Activated T-cell treated with anti-CD3 and anti-CD28 coated beads for 24 hours (primary cell): ENCODE results near the gene DOK7.

Source experiments
- DNase-seq: peaks from one replicate; pipeline ENCODE4 v3.0.0-alpha.2; 2020; ENCODE audit warnings: low read depth

Gene DOK7

DNA sequence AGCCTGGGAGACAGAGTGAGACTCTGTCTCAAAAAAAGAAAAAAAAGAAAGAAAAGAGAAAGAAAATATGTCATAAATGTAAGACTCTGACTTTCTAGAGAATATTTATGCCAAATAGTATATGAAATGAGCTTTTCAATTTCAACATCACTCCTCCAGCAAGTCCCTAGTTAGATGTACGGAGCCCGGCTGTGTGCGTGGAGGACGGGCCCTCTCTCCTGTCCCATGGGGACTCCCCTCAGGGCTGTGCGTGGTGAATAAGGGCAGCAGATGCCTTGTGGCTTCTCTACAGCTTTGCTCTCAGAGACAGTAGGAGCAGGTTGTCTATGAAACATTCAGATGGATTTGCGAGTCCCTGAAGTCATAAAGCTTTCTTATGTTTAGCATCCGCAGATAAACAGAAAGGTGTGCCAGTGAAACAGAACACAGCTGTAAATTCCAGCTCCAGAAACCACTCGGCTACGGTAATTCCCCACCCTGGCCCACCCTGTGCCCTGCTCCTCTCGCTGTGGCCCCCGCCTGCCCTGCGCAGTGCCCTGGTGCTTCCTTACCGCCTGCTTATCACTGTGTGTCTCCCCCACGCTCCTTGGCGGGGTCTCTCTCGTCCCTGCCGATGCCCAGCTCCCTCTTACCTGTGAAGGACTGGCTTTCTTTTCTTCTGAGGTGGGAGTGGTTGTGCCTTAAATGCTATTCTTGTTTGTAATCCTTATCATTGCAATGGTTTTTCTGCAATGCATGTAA lies 35.2 kb upstream of the DOK7 start:
- no peak for DNase-seq

DNA sequence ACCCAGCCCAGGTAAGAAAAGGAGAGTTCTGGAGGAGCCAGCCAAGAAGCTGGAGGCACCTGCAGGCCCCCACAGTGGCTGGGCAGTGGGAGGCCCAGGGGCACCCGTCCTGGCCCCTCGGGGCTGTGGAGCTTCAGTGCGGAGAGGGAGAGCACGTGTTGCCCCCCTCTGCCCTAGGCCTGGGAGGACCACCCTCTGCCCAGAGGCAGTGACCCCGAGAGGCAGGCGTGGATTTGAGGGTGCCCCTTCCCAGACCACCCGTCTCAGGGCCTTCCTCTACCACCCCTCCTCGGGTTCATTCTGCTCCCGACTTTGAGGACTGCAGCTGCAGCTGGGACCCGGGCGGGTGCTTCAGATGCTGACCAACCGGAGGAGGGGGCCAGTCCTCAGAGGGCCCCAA lies 33.5 kb upstream of the DOK7 start:
- DNase-seq = no peak

DNA sequence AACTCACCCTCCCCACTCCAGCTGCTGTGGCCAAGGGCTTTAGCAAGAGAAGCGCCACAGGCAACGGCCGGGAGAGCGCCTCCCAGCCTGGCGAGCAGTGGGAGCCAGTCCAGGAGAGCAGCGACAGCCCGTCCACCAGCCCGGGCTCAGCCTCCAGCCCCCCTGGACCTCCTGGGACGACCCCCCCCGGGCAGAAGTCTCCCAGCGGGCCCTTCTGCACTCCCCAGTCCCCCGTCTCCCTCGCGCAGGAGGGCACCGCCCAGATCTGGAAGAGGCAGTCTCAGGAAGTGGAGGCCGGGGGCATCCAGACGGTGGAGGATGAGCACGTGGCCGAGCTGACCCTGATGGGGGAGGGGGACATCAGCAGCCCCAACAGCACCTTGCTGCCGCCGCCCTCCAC lies 32.6 kb upstream of the DOK7 start:
- no peak for DNase-seq

DNA sequence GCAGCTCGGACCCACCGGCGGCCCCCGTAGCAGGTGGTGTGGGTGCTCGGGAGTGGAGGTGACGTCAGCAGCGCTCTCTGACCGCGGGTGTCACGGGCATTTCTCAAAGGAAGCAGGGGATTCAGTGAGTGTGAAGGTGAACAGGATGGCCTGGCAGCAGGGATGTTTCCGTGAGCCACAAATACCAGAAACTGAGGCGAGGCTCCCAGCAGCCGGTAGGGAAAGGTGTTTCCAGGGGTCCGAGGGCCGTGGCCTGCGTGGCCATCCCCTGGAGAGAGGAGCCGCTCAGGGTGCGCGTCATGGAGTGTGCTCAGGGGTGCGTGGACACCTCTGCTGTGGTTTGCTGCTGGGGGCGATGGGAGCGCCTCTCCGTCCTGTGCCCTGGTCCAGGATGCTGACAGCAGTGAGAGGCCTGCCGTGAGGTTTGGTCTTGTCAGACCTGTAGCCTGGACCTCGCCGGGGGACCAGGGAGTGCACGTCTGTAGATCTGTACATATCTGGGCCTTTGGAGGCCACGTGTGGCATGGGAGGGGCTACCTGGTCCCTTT lies 31.6 kb upstream of the DOK7 start:
- no peak for DNase-seq

DNA sequence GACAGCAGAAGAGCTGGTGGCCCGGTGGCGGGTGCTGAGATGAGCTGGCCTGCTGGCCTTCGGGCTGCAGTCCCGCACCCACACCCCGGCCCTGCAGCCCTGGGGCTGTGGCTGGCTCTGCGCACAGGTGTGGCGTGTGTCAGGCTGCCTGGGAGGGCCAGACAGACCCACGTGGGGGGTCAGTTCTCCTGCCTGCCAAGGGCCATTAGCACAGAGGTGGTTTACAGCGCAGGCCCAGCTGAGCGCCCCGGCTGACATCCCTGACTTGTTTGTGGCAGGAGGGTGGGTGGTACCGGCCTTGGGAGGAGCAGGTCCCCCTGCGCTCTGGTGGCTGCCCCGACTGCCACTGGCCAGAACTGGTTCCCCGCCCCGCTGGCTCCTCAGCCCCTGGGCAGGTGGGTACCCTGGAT lies 30.7 kb upstream of the DOK7 start:
- no peak for DNase-seq

DNA sequence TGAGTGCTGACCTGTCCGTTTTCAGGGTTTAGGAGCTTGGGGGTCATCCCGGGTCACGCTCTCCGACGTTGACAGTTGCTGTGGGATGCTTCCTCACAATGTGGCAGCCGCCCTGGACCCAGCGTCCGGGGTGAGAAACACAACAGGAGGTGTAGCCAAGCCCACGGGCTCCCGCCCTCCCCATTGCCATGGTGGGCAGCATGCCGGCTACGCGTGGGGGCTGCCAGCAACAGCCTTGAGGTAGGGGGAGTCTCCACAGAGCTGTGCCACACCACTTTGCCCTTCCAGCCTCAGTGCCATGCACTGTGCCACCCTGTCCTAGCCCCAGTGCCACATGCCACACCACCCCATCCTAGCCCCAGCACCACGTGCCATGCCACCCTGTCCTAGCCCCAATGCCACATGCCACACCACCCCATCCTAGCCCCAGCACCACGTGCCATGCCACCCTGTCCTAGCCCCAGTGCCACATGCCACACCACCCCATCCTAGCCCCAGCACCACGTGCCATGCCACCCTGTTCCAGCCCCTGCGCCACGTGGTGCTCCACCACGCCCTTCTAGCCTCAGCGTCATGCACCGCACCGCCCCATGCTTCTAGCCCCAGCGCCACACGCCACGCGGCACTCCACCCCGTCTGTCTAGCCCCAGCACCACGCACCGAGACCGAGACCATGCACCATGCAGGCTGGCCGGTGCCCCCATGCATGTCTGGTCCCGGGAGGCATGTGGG lies 29.8 kb upstream of the DOK7 start:
- no peak for DNase-seq

DNA sequence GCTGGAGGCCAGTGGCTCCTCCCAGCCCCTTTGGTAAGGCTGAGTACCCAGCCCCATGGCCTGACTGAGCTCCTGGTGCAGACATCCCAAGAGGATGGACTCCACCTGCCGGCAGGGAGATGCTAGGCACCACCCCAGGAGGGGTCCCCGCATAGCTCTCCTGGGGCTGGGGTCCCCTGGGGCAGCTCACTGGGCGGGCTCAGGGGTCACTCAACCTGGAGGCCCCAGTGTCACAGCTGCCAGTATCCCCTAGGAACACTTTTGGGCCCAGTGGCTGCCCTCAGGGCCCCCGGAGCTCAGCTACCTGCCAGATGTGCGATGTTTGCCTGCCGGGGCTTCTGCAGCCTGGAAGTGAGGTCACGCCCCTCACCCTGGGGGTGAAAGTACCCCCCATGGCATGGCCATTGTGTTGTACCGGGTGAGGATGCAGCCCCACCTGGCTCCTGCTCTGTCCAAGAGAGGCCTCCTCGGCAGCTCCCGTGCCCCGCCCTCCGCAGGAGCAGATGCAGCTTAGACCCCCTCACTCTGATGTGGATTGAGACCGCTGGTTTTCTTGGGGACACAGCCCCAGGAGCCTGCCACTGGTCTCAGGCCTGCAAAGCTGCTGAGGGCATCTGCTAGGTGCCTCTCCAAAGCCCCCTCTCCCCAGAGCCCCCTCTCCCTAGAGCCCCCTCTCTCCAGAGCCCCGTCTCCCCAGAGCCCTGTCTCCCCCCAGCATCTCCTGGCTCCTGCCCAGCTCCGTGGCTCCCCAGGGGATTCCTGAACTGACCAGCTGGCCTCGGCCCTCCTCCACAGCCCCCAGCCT lies 28.0 kb upstream of the DOK7 start:
- no peak for DNase-seq

DNA sequence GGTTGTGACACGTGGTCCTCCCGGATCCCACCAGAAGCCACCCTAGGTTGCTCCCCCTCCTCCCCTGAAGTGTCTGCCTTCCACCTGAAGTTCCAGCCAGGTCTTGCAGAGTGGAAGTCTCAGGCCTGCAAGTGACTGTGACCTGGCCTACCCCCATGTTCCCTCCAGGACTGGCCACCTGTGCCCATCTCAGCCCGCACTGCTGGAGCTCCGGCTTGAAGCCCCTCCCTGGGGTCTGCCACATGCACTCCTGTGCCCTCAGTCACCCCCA lies 27.5 kb upstream of the DOK7 start:
- DNase-seq = no peak

DNA sequence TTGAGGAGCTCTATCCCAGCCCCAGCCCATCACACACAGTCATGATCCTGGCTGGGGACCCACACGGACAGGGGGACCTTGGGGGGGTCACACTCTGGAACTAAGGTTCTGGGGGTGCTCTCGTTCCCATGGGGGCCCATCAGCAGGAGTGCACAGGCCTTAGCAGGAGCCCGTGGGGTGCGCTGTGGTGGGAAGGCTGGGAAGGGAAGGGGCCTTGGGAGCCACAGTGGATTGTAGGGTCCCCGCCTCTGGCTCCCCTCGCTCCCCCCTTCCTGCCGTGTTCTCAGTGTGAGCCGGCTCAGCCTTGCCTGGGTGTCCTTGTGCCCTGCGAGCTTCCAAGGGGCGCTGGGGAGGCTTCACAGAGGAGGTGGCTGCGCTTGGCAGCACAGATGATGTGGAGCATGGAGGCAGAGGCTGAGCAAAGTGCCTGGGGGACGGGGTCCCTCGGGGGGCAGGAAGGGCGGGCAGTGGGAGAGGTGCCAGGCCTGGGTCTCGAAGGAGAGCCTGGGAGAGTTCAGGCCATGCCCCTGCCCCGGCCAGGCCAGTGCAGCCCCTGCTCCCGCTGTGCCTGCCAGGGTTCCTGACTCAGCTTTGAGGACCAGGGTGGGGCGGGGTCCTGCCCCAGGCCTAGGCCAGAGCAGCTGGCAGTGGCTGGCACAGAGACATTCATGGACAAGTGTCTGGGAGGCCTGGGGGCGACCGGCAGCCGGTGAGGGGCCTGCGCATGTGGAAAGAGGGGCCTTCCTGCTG lies 26.9 kb upstream of the DOK7 start:
- DNase-seq = no peak

DNA sequence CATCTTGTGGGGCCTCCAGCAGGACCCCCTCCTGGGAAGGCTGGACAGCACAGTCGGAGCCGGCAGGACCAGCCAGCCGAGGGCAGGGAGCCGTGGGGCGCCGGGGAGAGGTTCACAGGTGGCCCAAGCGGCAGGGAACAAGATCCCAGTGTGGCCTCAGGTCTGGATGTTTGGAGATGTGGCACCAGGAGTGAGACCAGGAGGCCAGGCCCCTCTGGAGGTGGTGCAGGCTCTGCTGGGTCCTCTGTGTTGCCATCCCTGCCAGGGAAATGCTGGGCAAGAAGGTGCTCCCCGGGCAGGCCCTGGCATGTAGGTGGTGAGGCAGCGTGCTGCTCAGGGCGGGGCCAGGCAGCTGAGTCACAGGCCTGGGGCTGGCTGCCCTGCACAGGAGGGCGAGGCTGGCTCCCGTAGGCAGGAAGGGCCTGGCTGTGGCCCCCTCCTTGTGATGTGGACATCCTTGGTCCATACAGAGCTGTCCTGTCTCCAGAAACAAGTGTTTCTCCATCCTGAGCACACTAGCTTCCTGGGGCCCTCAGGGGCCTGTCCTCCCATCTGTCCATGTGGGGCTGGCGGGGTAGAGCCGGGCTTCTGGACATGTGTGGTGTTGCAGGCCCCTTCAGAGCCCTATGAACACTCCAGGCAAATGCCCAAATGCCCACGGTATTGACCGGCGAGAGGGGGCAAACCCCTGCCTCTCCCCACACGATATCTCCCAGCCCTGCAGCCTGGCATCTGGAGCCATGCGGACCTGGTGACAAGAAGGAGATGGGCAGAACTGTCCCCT lies 26.1 kb upstream of the DOK7 start:
- DNase-seq = no peak

DNA sequence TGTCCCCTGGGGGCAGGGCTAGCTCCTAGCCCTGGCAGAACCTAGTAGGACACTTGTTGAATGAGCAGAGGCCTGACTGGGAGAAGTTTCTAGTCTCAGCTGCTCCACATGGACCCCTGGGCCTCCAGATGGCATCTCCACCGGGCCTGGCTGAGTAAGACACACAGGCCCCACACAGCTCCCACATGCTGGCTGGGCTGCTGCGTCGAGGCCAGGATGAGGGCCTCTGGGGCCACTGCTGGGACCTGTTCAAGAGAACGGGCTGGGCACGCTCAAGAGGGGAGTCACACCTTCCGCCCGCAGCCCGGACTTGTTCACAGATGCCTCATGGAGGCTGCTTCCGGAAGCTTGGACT lies 25.5 kb upstream of the DOK7 start:
- no peak for DNase-seq

DNA sequence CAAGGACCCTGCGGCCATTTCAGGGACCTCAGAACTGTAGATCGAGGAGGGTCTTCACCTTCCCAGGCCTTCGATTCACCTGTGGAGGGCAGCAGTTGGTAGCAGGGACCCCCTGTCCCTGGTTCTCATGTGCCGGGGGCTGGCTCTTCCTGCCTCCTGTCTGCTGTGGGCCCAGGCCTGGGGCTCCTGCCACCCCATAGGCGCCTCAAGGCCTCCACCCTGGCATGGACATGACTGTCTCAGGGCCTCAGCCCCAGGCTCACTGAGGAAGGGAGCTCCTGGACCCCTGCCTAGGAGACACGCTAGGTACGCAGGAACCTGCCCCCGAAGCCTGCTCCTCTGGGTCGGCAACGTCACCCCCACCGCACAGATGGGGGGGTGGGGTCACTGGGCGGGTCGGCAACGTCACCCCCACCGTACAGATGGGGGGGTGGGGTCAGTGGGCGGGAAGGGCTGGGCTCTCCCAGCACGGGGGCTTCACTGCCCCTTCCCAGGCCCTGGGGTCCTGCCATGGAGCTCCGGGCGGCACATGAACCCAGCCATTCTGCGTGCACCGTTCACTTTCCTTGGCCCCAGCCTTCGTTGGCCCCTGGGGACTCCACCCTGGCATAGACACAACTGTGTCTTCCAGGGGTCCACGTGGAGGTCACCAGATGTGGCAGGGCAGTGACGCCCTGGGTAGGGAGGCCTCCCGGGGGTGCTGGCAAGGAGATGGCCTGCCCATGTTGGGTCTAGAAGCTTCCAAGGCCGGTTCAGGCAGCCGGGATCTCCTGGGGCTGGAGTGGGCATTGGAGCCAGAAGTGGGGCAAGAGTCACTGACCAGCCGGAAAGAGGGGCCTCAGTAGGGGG lies 24.9 kb upstream of the DOK7 start:
- no peak for DNase-seq

DNA sequence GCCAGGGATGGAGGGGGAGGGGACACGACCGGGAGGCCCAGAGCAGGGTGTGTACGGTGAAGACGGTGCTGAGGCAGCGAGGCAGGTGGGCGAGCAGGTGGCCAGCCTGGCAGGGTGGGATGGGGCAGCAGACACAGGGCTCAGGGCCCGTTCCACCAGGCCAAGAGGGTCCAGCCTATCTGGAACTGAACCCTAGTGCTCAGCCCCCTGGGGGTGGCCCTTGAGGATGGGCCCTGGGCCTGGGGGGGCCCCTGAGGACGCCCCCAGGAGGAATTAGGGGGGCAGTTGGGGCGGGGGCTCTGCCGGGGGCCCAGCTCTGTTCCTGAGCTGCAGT lies 24.3 kb upstream of the DOK7 start:
- DNase-seq = no peak

DNA sequence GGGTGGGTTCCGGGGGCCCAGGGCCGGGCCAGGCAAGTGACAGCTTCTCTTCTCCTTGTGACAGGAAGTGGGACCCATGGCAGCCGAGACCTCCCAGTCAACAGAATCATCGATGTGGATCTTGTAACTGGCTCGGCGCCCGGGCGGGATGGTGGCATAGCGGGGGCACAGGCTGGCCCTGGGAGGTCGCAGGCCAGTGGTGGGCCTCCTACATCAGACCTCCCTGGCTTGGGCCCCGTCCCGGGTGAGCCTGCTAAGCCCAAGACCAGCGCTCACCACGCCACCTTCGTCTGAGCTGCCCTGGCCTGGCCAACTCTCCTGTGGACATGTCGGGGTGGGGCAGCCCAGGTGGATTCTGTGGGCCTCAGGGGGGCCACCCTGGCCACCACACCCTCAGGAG lies 23.7 kb upstream of the DOK7 start:
- no peak for DNase-seq

DNA sequence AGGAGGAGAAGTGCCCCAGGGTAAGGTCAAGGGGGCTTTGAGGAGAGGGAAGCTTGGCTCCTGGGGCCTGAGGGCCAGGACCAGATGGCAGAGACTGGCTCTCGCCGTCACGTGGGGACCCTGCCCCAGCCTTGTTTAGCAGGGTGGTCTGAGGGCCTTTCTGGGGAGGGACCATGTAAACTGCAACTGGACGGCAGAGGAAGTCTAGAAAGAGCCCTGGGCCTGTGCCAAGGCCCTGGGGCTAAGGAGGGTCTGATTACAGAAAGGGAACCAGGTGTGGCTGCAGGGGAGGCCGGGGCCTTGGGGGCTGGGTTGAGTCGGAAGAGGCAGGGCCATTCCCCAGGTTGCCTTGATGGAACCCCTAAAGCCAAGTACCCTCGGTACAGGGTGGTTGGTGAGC lies 23.1 kb upstream of the DOK7 start:
- no peak for DNase-seq

DNA sequence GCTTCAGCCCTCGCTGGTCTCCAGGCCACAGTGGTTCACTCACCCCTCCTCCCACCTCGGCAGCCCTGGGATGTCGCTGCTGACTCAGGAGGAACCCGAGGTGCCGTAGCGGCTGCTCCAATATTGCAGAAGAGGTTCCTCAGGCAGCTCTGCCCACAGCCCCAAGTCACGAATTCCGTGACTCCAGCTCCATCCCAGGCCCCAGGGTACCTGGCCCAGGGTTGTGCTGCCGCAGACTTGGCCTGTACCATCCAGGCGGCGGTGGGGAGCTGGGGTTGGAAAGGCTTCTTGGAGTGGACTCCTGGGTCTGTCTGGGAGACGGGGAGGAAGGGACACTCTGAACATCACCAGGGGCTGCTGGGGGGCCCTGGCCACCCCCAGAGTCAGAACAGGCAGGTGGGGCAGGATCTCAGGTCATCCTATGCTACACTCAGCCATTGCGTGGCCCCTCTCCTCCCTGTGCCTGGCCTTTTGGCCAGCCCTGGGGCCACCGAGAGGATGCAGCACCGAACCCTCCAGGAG lies 22.1 kb upstream of the DOK7 start:
- DNase-seq = no peak

DNA sequence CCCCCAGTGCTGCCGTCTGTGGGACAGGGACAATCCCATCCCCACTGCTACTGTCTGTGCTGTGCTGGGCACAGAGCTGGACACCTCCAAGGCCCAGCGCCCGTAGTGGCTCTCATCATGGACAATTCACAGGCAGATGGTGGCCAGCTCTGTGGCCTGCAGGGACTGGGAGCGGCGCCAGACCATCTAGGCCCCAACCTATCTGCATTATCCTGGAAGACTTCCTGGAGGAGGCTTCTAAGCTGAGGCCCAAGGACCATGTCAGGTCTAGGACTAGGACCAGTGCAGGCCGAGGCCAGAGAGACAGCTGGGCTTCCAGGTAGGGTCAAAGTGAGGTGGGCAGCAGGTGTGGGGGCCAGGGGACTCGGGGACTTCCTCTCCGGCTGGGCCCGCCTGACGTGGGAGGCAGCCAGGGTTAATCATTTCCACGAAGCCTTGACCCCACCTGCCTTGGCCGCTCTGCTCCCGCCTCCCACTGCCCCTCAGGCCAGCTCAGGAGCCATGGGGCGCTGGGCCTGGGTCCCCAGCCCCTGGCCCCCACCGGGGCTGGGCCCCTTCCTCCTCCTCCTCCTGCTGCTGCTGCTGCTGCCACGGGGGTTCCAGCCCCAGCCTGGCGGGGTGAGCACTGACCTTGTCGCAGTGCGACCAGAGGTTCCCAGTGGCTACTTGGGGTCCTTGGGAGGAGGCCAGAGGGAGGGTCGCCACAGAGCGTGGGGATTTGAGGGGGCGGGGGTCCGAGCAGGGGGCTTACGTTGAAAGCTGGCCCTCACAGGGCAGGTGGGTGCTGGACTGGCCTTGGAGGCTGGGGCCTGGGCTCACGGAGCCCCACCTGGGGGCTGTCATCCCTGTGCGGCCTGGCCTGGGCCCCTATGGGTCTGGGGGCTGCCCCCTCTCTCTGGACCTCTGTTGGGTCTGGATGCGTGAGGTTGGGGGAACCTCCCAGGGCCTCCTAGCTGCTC lies 21.3 kb upstream of the DOK7 start, which contains the start of gene HGFAC:
TSS of gene HGFAC (plus strand) at position 468 of the 959 bp plus-strand sequence. CDS start at position 502, 34 bp downstream.
- DNase-seq = no peak

DNA sequence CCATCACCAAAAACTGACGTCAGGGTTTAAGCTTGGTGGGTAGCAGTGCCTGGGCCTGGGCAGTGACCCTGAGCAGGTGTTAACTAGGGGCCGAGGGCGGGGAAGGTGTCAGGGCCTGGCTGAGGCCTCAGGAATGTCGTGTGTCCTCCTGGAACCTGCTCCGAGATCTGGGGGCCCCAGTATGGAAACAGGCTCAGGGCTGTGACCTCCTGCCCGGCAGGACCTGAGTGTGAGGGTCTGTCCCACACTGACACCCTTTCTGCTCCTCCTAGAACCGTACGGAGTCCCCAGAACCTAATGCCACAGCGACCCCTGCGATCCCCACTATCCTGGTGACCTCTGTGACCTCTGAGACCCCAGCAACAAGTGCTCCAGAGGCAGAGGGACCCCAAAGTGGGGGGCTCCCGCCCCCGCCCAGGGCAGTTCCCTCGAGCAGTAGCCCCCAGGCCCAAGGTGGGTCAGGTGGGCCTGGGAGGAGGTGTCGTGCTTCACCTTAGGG lies 20.6 kb upstream of the DOK7 start:
- DNase-seq = no peak
